OCI-LY7 (cell line): ENCODE results near the gene USP48. TPM values are rescaled to one million over a fixed set of nuclear protein-coding genes. Genes with fewer than 3 reads are reported as not detected.

Source experiments
- BruUV-seq: library from RNA; stranded (reverse); fragments of 400-500 nt; replicated peaks from 2 replicates; lab custom pipeline; 2021; lab: Mats Ljungman, UMichigan
- CTCF ChIA-PET: fragments of 300-600 bp; sonication (Branson Sonifier 250); formaldehyde crosslinking; loops from one replicate; lab custom pipeline; 2022; ENCODE audit warnings: antibody characterized with exemption; ENCODE audit not compliant: unreplicated experiment; lab: Charles Lee
- POLR2A ChIA-PET: fragments of 300-600 bp; sonication (Branson Sonifier 250); formaldehyde crosslinking; loops from one replicate; lab custom pipeline; 2022; ENCODE audit warnings: antibody characterized with exemption; lab: Charles Lee
- DNase-seq: peaks from one replicate; pipeline ENCODE4 v3.0.0-alpha.2; 2015; ENCODE audit warnings: low spot score
- H2AFZ ChIP-seq: fragments of 200-600 bp; sonication (generic), shearing (Covaris generic); 2 replicates; pipeline ENCODE4 v1.6.1; 2014; ENCODE audit warnings: mild to moderate bottlenecking, antibody characterized with exemption, low read length, moderate library complexity
- H3K27ac ChIP-seq: fragments of 200-600 bp; sonication (generic); 2 replicates; pipeline ENCODE4 v1.5.1; 2014; ENCODE audit warnings: mixed run types, low read depth, mild to moderate bottlenecking, moderate library complexity, low read length, inconsistent platforms; ENCODE audit not compliant: poor library complexity, severe bottlenecking
- H3K36me3 ChIP-seq: fragments of 200-600 bp; sonication (generic); 2 replicates; pipeline ENCODE4 v1.6.1; 2014; ENCODE audit warnings: mild to moderate bottlenecking, antibody characterized with exemption, low read length, moderate library complexity, mixed read lengths; ENCODE audit not compliant: insufficient read depth
- H3K4me1 ChIP-seq: fragments of 200-600 bp; sonication (generic); 2 replicates; pipeline ENCODE4 v1.5.1; 2014; ENCODE audit warnings: mild to moderate bottlenecking, low read length; ENCODE audit not compliant: insufficient read depth, poor library complexity, severe bottlenecking
- H3K4me2 ChIP-seq: fragments of 200-600 bp; sonication (generic); 2 replicates; pipeline ENCODE4 v1.6.1; 2014; ENCODE audit warnings: mild to moderate bottlenecking, low read length
- H3K4me3 ChIP-seq: fragments of 200-600 bp; sonication (generic); 2 replicates; pipeline ENCODE4 v1.5.1; 2014; ENCODE audit warnings: mild to moderate bottlenecking, low read depth, low read length; ENCODE audit not compliant: poor library complexity, severe bottlenecking
- H3K79me2 ChIP-seq: fragments of 200-600 bp; sonication (generic); 2 replicates; pipeline ENCODE4 v1.6.1; 2016; ENCODE audit warnings: low read depth, mild to moderate bottlenecking, low read length, moderate library complexity, mixed read lengths; ENCODE audit not compliant: insufficient read depth
- H3K9me2 ChIP-seq: fragments of 200-600 bp; sonication (generic); 2 replicates; pipeline ENCODE4 v1.6.1; 2016; ENCODE audit warnings: mild to moderate bottlenecking, low read length, mixed read lengths; ENCODE audit not compliant: insufficient read depth
- H3K9me3 ChIP-seq: fragments of 200-600 bp; sonication (generic); 2 replicates; pipeline ENCODE4 v1.6.1; 2014; ENCODE audit warnings: mild to moderate bottlenecking, mixed run types, low read length, mixed read lengths
- H4K20me1 ChIP-seq: fragments of 200-600 bp; sonication (generic); 2 replicates; pipeline ENCODE4 v1.6.1; 2014; ENCODE audit warnings: mild to moderate bottlenecking, antibody characterized with exemption, low read length, moderate library complexity, mixed read lengths; ENCODE audit not compliant: insufficient read depth
- CTCF ChIP-seq: fragments of 200-600 bp; sonication (generic); conservative IDR thresholded peaks from 2 replicates; pipeline ENCODE4 v1.5.1; 2014; ENCODE audit warnings: mild to moderate bottlenecking, antibody characterized with exemption, low read length, moderate library complexity, mixed read lengths
- EZH2phosphoT487 ChIP-seq: fragments of 200-600 bp; sonication (generic); IDR thresholded peaks from 2 replicates; pipeline ENCODE4 v1.6.1; 2018; ENCODE audit warnings: low read depth, borderline replicate concordance, mild to moderate bottlenecking, mixed run types, antibody characterized with exemption, low read length, moderate library complexity, mixed read lengths
- intact Hi-C: fragments of 100-400 bp; cut with micrococcal nuclease; formaldehyde crosslinking; loops from one replicate; pipeline ENCODE4 v1.10.0; 2022; ENCODE audit not compliant: unreplicated experiment
- total RNA-seq, 2 experiments: library from RNA; depleted of rRNA in 1 of 2; stranded (reverse); fragments of >200 nt in 1 of 2; shearing (Covaris generic) in 1 of 2; gene quantifications; 2 replicates each; pipeline ENCODE4 v1.2.3, GENCODE V29; 2014 to 2022

USP48 gene
- total RNA-seq, 2 experiments from 2014 or later: 45.0 to 98.3 TPM

DNA sequence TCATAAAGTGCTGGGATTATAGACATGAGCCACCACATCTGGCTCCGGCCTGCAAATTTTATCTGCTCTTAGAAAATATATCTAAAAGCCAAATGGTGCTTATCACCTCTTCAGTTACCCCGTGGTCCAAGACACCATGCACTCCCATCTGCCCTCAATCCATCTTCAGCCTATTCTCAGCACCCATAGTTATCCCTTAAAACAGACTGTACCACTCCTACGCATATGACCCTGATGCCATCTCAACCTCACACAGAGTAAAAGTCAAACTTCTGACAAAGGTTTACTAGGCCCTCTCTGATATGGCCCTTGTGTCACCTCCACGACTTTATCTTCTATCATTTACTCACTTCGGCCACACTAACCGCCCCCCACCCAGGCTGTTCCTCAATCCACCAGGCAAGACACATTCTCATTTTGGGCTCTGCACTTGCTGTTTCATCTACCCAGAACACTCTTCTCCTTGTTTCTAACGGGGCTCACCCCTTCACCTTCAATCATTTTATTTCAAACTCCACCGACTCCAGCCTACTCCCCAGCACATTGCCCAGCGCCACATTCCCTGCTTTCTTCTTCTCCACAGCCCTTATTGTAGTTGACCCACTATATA is 33.0 kb downstream of the USP48 start:
- CTCF ChIA-PET: no interaction called here

GRCh38 chr1:21749109-21749508 is 33.8 kb downstream of the USP48 start:
- H2AFZ ChIP-seq: no peak overlapping the region
- no peak overlapping the region for H3K4me3 ChIP-seq
- peaks cover 94% of the 10 kb centered on the region for H3K36me3 ChIP-seq
- H3K4me1 ChIP-seq: no peaks in the 10 kb centered on the region
- no TSS peak for BruUV-seq
- no peak for DNase-seq
- H3K79me2 ChIP-seq: 0 out of 2 replicates have a peak, but pooled peaks cover 3% of the 10 kb centered on the region
- ChIA-PET POLR2A (no interaction called here), CTCF (no interaction called here)
- H4K20me1 ChIP-seq: no peaks in the 10 kb centered on the region
- H3K4me2 ChIP-seq: no peak overlapping the region
- H3K27ac ChIP-seq: no peak overlapping the region
- H3K9me3 ChIP-seq: no peaks in the 10 kb centered on the region
- intact Hi-C loops: no loop called here
- no peak for TF ChIP-seq EZH2phosphoT487
- no peak for TF ChIP-seq CTCF
- no peaks in the 10 kb centered on the region for H3K9me2 ChIP-seq

More for the DNA sequence above, 33.0 kb downstream of the USP48 start:
- TSS peak; percentile 29 for BruUV-seq
- H3K4me3 ChIP-seq: no peak overlapping the region
- no peak overlapping the region for H3K27ac ChIP-seq
- peaks cover 95% of the 10 kb centered on the region for H3K36me3 ChIP-seq
- H3K4me1 ChIP-seq: no peaks in the 10 kb centered on the region
- intact Hi-C loops: no loop called here
- H3K9me3 ChIP-seq: no peaks in the 10 kb centered on the region
- no peaks in the 10 kb centered on the region for H3K9me2 ChIP-seq
- POLR2A ChIA-PET: interaction anchor here (0.7 kb wide), 1 partner anchor 41 kb away, joined by 5 read pairs; no protein-coding TSS in a partner anchor
- TF ChIP-seq CTCF (no peak), EZH2phosphoT487 (no peak)
- 0 out of 2 replicates have a peak, but pooled peaks cover 3% of the 10 kb centered on the region for H3K79me2 ChIP-seq
- DNase-seq: no peak
- H4K20me1 ChIP-seq: no peaks in the 10 kb centered on the region
- no peak overlapping the region for H2AFZ ChIP-seq
- H3K4me2 ChIP-seq: no peak overlapping the region

- no peak overlapping the region for H3K27ac ChIP-seq
- intact Hi-C loops: no loop called here
- no peaks in the 10 kb centered on the region for H3K9me3 ChIP-seq
- no peak for DNase-seq
- H3K79me2 ChIP-seq: no peaks in the 10 kb centered on the region
- H3K4me1 ChIP-seq: no peaks in the 10 kb centered on the region
- POLR2A ChIA-PET: interaction anchor here (0.6 kb wide), 1 partner anchor 303 kb away, joined by 4 read pairs; no protein-coding TSS in a partner anchor
- CTCF ChIA-PET: no interaction called here
- H3K36me3 ChIP-seq: peaks cover 79% of the 10 kb centered on the region
- TF ChIP-seq EZH2phosphoT487: no peak
- no peak for TF ChIP-seq CTCF
- no peaks in the 10 kb centered on the region for H4K20me1 ChIP-seq
- no peak overlapping the region for H3K4me2 ChIP-seq
- H3K4me3 ChIP-seq: no peak overlapping the region
- no peak overlapping the region for H2AFZ ChIP-seq
- BruUV-seq: no TSS peak
- H3K9me2 ChIP-seq: no peaks in the 10 kb centered on the region
Measured at GRCh38 chr1:21743476-21743875, 39.5 kb downstream of the USP48 start.
